Activated naive CD8-positive, alpha-beta T cell treated with anti-CD3 and anti-CD28 coated beads, Interleukin-2, amount 50 U/mL, for 16 hours (primary cell): ENCODE results near the gene TALDO1.

Experiments
- DNase-seq: peaks from one replicate; pipeline ENCODE4 v3.0.0-alpha.2; 2020; ENCODE audit warnings: low read depth, low spot score

TALDO1 gene

DNA sequence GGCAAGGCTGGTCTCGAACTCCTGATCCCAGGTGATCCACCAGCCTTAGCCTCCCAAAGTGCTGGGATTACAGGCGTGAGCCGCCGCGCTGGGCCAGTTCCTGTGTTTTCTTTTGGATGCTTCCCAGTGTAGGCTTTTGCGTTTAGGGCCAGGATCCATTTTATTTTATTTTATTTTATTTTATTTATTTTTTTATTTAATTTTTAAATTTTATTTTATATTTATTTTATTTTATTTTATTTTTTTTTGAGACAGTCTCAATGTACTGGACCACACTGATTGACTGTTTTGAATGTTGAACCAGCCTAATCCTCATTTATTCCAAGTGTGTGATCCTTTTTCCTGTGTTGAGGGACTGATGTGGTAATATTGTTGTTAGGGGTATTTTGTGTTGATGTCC lies 32.8 kb upstream of the TALDO1 start:
- DNase-seq: no peak

DNA sequence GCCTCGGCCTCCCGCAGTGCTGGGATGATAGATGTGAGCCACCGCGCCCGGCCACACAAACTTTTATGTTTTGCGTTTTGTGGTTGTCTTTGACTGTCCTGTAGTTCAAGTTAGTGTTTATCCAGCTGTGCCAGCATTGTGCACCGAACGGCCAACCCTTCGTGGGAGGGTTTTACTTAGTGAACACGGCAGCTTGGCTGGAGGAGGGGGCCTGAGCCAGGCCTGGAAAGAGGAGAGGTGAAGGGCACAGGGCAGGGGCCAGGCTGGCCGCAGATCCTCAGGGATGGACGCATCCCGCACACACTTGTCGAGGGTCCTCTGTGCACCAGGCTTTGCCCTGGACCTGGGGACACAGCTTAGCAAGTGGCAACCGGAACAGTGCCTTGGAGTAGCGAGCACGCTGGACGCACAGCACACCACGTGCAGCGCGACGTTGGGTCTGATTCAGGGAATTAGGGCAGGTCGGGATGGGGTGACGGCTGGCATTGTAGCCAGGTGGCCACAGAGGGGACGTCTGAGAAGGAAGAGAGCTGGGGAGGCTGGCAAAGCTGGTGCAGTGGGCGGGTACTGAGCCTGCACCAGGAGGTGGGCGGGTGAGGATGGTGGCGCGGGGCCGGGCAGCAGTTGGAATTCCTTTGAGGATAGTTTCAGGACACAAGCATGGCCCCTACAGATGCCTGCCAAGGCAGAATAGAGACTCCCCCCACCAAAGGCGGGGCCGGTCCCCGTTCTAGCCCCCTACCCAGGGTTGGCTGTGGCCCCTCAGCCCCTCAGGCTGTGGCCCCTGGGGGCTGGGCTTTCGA lies 27.8 kb upstream of the TALDO1 start:
- DNase-seq: no peak

DNA sequence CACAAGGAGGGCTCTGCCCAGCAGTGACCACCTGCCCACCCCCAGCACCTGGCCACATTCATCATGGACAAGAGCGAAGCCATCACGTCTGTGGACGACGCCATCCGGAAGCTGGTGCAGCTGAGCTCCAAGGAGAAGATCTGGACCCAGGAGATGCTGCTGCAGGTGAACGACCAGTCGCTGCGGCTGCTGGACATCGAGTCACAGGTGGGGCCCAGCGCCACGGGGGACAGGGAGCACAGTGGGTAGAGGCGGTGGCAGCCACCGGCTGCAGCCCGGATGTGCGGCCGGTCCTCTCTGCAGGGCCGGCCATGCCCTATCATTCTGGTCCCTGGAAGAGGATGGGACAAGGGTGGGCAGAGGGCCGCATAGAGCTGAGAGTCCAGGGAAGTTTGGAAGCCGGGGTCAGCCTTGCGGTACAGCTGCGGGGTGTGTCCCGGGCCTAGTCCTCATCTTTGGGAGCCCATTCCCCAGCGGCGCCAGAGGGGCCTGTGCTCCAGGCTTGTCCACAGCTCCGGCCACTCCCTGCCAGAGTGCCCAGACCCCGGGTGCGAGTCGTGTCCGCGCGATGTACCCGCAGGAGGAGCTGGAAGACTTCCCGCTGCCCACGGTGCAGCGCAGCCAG lies 27.1 kb upstream of the TALDO1 start:
- no peak for DNase-seq

DNA sequence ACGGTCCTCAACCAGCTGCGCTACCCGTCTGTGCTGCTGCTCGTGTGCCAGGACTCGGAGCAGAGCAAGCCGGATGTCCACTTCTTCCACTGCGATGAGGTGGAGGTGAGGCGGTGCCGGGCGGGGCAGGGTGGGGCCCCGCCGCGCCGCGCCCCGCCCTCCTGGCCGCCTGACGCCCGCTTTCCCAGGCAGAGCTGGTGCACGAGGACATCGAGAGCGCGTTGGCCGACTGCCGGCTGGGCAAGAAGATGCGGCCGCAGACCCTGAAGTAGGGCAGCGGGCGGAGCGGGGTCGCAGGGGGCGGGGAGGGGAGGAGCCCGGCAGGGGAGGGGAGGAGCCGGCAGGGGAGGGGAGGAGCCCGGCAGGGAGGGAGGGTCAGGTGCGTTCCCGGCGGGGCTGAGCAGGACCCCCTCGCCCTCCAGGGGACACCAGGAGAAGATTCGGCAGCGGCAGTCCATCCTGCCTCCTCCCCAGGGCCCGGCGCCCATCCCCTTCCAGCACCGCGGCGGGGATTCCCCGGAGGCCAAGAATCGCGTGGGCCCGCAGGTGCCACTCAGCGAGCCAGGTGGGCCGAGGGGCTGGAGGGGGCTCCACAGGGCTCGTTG lies 26.5 kb upstream of the TALDO1 start:
- DNase-seq: no peak

DNA sequence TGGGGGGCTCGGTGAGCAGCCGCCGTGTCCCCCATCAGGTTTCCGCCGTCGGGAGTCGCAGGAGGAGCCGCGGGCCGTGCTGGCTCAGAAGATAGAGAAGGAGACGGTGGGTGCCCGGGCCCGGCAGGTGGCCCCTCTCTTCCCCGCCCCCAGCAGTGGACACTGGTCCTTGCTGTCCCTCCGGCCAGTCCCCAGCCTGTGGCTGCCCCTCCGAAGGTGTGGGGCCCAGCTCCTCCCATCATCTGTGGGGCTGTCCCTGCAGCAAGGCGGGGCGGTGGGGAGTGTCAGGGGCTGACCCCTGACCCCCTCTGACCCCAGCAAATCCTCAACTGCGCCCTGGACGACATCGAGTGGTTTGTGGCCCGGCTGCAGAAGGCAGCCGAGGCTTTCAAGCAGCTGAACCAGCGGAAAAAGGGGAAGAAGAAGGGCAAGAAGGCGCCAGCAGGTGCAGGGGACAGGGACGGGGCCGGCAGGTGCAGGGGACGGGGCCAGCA lies 26.0 kb upstream of the TALDO1 start:
- no peak for DNase-seq

DNA sequence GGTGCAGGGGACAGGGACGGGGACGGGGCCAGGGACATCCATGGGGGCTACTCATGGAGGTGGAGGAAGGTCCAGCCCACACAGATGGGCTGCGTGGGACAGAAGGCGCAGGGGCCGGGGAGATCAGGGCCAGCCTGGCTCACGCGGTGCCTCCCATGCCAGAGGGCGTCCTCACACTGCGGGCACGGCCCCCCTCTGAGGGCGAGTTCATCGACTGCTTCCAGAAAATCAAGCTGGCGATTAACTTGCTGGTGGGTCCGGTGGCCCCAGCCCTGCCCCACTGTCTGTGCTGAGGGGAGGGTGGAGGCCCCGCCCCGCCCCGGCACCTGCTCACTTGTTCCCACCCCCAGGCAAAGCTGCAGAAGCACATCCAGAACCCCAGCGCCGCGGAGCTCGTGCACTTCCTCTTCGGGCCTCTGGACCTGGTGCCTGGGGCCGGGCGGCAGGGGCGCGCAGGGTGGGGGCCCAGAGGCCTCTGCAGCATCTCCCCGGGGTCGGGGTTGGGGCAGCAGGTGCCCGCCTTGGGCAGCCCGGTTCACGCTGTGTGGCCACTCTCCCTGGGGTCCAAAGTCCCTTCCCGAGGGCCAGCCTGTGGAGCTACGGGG lies 25.4 kb upstream of the TALDO1 start:
- no peak for DNase-seq

DNA sequence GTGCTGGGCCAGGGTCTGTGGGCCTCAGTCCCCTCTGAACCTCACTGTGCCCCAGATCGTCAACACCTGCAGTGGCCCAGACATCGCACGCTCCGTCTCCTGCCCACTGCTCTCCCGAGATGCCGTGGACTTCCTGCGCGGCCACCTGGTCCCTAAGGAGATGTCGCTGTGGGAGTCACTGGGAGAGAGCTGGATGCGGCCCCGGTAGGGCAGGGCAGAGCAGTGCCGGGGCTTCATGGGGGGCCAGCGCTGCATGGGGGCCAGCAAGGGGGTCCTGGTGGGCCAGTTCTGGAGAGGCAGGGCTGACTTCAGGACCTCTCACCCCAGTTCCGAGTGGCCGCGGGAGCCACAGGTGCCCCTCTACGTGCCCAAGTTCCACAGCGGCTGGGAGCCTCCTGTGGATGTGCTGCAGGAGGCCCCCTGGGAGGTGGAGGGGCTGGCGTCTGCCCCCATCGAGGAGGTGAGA lies 24.9 kb upstream of the TALDO1 start:
- DNase-seq: no peak

DNA sequence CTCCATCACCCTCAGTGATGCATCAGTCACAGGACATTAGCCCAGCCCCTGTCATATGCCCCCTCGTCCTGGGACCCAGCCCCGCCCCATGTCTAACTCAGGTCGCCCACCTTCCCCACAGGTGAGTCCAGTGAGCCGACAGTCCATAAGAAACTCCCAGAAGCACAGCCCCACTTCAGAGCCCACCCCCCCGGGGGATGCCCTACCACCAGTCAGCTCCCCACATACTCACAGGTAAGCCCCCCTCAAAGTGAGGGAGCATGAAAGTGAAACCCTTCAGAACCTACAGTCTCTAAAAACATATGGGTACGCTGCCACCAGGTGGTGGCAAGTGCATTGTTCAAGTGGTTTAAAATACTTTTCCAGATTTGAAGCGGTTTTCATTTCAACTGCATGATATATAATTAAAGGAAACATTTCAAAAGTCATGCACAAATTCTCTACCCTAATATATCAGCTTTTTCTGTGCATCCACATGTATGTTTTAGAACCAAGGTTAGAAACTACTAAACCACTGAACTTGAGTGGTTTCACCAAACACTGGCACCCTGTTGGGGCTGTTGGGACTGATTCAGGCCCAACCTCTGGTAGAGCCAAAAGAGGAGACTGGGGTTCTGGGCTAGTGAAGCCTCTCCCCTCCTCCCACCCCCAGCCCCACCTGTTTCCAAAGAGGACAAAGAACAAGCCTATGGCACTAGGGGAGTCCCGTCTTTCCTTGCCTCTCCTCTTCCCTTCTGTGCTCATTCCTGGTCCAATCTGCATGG lies 24.0 kb upstream of the TALDO1 start:
- no peak for DNase-seq

DNA sequence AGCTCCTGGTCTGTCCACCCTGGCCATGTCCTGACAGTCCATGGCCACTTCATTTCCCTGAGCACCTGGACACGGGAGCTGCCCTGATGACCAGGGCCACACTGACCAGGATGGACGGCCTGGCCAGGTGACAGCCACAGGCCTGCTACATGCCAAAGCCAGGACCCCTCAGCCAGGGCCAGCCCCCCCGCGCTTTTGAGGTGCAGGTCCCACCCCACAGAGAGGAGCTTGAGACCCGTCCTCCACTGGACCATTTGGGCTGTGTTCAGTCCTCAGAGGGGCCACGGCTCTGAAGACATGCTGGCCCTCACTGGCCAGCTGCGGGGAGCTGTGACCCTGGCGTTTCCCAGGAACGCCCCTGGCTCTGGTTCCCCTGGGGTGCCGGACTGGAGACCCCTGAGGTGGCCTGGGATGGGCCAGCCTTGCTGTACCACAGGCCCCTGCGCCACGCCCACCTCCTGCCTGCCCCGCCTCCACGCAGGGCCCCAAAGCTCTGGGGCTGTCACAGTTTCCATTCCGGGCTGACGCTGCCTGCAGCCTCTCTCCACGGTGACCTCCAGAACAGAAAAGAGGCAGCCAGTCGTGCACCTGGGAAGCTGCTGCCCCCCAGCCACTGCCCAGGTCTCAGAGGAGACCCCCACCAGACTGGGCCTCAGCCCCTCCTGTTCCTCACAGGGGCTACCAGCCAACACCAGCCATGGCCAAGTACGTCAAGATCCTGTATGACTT lies 23.1 kb upstream of the TALDO1 start:
- no peak for DNase-seq

DNA sequence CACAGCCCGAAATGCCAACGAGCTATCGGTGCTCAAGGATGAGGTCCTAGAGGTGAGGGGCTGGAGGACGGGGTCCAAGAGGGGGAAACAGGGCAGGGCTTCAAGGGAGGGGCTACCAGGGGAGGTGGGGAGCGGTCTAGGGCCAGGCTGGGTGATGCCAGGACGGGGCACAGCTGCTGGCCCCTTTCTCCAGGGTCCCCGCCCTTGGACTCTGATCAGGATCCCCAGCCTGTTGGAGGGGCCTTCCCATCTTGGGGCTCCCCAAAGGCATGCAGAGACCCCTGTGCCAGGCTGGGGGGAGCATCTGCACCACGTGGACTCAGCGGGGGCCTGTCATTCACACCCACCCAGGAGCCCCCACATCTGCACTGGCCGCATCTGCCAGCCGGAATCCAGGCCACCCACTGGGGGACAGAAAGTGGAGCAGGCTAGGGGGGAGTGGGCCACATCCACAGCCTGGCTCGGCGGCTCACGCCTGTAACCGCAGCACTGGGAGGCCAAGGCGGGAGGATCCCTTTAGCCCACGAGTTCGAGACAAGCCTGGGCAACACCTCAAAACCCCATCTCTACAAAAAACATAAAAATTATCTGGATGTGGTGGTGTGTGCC lies 22.4 kb upstream of the TALDO1 start:
- DNase-seq: no peak

DNA sequence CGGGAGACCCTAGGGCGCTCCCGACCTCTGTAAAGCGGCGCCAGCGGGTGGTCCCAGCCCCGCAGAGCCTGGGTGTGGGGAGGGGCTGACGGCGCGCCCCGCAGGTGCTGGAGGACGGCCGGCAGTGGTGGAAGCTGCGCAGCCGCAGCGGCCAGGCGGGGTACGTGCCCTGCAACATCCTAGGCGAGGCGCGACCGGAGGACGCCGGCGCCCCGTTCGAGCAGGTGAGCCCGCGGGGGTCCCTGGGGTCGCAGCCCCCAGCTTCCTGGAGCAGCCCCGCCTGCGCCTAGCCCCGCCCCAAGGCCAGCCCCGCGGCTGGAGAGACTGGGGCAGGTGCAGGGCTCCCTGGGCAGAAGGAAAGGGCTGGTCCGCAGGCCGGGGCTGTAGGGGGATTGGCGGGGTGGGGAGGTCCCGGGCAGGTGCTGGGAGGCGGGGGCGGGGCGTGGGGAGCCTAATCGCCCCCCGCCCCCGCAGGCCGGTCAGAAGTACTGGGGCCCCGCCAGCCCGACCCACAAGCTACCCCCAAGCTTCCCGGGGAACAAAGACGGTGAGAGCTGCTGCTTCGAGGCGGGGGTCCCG lies 21.6 kb upstream of the TALDO1 start:
- DNase-seq: no peak

DNA sequence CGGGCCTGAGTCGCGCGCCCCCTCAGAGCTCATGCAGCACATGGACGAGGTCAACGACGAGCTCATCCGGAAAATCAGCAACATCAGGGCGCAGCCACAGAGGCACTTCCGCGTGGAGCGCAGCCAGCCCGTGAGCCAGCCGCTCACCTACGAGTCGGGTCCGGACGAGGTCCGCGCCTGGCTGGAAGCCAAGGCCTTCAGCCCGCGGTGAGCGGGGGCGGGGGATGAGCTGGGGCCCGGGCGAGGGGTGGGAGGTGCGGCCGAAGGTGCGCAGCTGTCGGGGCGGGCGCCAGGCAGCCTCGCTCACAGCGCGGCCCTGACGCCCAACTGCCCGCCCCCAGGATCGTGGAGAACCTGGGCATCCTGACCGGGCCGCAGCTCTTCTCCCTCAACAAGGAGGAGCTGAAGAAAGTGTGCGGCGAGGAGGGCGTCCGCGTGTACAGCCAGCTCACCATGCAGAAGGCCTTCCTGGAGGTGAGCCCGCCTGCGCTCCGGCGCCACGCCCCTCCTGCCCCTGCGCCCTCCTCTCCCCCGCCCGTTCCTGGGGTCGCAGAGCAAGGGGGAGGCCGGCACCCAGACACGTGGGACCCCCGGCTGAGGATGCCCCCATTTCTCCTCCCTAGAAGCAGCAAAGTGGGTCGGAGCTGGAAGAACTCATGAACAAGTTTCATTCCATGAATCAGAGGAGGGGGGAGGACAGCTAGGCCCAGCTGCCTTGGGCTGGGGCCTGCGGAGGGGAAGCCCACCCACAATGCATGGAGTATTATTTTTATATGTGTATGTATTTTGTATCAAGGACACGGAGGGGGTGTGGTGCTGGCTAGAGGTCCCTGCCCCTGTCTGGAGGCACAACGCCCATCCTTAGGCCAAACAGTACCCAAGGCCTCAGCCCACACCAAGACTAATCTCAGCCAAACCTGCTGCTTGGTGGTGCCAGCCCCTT lies 20.7 kb upstream of the TALDO1 start:
- DNase-seq: no peak

DNA sequence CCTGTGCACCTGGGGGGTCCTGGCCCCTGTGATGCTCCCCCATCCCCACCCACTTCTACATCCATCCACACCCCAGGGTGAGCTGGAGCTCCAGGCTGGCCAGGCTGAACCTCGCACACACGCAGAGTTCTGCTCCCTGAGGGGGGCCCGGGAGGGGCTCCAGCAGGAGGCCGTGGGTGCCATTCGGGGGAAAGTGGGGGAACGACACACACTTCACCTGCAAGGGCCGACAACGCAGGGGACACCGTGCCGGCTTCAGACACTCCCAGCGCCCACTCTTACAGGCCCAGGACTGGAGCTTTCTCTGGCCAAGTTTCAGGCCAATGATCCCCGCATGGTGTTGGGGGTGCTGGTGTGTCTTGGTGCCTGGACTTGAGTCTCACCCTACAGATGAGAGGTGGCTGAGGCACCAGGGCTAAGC lies 20.0 kb upstream of the TALDO1 start:
- no peak for DNase-seq

DNA sequence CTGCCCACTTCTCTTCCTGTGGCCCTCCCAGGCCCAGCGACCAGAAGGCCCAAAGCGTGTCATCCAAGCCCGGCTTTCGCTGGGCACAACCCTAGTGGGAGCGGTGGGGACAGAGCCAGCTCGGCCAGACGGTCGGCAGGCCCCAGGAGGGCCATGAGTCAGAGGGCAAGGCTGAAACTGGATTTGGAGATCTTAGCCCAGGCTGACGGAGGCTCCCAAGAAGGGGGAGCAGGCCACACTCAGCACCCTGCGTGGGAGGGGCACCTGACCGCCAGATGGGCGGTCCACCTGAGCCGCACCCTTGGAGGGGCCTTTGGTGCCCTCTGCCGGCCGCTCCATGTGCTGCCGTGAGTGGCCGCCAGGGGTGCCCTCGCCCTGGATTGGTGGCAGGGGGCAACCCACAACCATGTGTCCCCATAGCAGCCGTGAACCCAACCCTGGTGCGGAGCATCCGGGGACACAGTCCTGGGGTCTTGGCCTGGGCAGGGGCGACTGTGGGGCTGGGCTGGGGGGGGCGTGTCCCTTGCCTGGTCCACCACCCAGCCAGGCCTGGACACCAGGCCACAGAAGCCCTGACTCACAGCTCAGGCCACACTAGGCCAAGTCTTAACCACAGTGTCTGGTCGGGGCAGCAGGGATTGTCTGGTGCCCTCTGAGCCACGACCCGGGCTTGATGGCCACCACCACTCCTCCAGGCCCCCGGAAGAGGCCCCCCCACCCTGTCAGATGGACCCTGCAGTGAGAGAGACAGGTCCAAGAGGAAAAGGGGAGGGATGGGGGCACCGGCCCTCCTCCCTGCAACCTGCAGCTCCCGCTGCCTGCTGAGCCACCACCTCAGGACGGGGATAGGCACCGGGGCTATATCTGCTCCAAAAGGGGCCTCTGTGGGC lies 19.2 kb upstream of the TALDO1 start:
- peak; percentile 68 for DNase-seq

DNA sequence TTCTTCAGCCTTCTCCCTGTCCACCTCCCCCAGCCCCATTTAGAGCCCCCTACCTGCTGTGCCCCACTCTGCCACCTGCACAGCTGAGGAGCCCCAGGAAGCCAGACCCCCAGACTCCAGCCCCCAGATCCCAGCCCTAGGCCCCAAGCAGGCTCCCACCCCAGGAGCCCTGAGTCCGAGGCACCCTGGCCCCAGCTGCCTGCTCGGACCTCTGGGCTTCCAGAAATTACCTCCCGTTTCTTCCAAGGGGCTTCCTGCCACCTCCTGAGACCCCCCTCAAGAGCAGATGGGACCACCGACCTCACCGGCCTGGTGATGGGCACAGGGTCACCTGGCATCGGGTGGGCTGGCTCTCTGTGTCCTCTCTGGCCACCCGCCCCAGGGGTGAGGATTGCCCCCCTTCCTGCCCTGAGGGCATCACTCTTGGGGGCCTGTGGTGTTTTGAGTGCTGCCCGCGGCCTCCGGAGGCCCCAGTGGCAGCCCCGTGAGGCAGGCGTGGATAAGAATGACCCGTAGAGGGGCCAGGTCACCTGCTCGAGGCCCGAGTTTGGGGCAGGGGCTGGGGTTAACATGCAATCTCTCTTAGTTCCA lies 18.3 kb upstream of the TALDO1 start:
- DNase-seq: no peak

DNA sequence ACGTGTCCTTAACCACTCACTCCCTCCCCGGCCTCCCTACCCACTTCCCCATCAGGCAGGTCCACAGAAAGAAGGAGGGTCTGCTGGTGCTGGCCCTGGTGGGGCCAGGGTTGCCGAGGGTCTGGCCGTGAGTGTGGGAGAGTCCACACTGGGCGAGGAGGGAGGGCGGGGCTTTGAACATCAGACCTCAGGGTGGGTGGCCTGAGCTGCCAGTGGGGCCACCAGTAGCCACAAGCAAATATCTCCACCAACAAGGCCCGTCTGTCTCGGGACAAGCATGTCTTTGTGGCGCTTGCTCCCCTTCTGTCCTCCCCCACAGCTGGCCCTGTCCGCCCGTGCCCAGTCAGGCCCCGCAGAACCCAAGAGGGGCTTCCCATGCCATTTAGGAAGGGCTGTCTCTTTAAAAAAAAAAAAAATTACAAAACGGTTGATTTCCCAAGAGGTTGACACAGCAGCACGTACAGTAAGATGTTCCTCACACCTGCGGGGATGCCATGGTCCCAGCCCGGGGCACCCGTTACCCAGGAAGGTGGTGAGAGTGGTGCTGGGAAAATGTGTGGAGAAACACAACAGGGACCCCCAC lies 17.7 kb upstream of the TALDO1 start:
- no peak for DNase-seq

DNA sequence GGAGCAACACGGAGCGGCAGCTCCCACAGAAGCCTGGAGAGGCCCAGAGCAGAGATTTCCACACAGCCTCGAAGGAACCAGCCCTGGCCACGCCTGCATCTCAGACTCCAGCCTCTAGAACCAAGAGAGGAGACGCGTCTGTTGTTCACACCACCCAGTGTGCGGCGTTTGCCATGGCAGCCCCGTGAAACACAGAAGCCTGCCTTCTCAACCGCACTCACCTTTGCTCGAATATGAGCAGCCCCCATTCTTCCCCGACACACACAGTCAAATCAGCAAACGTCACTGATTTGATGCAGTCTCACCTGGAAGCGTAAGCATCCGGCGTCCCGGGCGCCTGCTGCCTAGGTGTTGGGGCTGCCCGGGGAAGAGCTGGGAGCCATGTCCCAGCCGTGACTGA lies 14.2 kb upstream of the TALDO1 start:
- no peak for DNase-seq
